ENCODE results near the gene FAM83G. TPM values are rescaled to one million over a fixed set of nuclear protein-coding genes. Genes with fewer than 3 reads are reported as not detected.
A peak's percentile ranks its signal among the peaks of the same experiment; 100 is the strongest.

FAM83G gene
- total and polyA plus RNA-seq, 5 donors from 2014 or later, result 3.7 to 10.7 (median 5.9) TPM

DNA sequence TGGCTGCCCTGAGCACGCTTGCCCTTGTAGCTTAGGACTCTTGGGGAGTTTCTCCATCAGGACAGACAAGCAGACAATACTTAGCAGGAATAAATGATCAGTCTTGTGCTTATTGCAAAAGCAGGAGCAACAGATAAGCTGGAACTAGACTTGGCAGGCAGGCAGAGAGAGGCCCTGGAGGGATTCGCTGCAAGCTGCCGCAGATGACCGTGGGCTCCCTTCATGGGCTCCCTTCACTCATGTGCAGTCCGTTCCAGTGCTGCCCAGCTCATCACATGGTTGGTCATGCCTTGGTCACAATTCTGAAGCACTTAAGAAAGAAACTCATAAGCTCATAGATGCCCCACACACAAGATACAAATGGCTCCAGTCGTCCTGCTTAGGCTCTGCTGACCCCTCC is 55.0 kb downstream of the FAM83G start:
- H3K36me3 Mint-ChIP-seq, result no peaks in the 10 kb centered on the region

DNA sequence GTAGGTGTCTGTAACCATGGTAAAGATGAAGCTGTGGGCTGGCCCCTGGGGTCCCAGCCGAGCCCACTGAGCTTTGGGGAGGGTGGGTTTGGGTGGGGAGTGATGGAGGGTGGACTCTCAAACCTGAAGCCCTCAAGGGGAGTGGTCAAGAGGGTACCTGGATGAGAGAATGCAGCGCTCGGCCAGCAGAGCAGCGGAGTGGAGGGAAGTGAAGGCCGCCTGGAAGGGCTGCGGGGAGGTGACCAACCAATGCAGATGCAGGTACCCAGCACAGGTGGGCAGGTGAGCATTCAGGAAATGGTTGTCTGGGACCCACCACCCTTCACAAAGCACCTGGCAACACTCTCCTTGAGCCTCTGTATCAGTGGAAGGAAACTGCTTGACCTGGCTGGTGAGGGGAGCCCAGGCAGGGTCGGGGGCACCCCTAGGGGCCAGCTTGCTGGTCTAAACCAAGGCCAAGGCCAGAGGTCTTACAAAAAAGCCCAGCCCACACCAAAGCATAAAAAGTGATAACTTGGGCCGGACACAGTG is 56.0 kb downstream of the FAM83G start:
- H3K36me3 ChIP-seq (ENCODE audit: control insufficient read depth, insufficient read depth, low read length), result no peaks in the 10 kb centered on the region
- no peak overlapping the region for H3K27ac ChIP-seq (ENCODE audit: insufficient read depth, low read length, poor library complexity, severe bottlenecking)
- H3K9me3 Mint-ChIP-seq, result no peaks in the 10 kb centered on the region
- no peaks in the 10 kb centered on the region for H3K27me3 ChIP-seq (ENCODE audit: control insufficient read depth, insufficient read depth, low read length)
- no peaks in the 10 kb centered on the region for H3K36me3 Mint-ChIP-seq
- ATAC-seq (ENCODE audit: low read depth in 2 of 2), result no peak
- no peaks in the 10 kb centered on the region for H3K9me3 ChIP-seq (ENCODE audit: control insufficient read depth in 2 of 2, low read length in 2 of 2)
- H3K4me1 Mint-ChIP-seq, result peaks cover 6 to 32% (median 8%) of the 10 kb centered on the region in 4 donors
- peaks cover 10% of the 10 kb centered on the region for H3K27me3 Mint-ChIP-seq
- no peak overlapping the region for H3K4me3 Mint-ChIP-seq
- no peak overlapping the region for H3K4me3 ChIP-seq (ENCODE audit: low read depth, low read length)
- no peaks in the 10 kb centered on the region for H3K4me1 ChIP-seq (ENCODE audit: control insufficient read depth, insufficient read depth, low read length, poor library complexity, severe bottlenecking)
- H3K27ac Mint-ChIP-seq, result no peak overlapping the region
- DNase-seq, result no peak

More for the DNA sequence above, 55.0 kb downstream of the FAM83G start:
- Mint-ChIP-seq H3K27ac (peak overlapping the region in 1 of 3 donors; percentile 17), H3K4me3 (no peak overlapping the region), H3K9me3 (no peaks in the 10 kb centered on the region), H3K4me1 (peaks cover 7 to 42% (median 14%) of the 10 kb centered on the region in 4 donors), H3K27me3 (peaks cover 10% of the 10 kb centered on the region)
- DNase-seq, result no peak
- no peak overlapping the region for H3K4me3 ChIP-seq (ENCODE audit: low read depth, low read length)
- ATAC-seq (ENCODE audit: low read depth in 2 of 2), result no peak
- H3K36me3 ChIP-seq (ENCODE audit: control insufficient read depth, insufficient read depth, low read length), result no peaks in the 10 kb centered on the region
- no peak overlapping the region for H3K27ac ChIP-seq (ENCODE audit: insufficient read depth, low read length, poor library complexity, severe bottlenecking)
- peaks cover 3% of the 10 kb centered on the region for H3K4me1 ChIP-seq (ENCODE audit: control insufficient read depth, insufficient read depth, low read length, poor library complexity, severe bottlenecking)
- H3K27me3 ChIP-seq (ENCODE audit: control insufficient read depth, insufficient read depth, low read length), result no peaks in the 10 kb centered on the region
- H3K9me3 ChIP-seq (ENCODE audit: control insufficient read depth in 2 of 2, low read length in 2 of 2), result no peaks in the 10 kb centered on the region

DNA sequence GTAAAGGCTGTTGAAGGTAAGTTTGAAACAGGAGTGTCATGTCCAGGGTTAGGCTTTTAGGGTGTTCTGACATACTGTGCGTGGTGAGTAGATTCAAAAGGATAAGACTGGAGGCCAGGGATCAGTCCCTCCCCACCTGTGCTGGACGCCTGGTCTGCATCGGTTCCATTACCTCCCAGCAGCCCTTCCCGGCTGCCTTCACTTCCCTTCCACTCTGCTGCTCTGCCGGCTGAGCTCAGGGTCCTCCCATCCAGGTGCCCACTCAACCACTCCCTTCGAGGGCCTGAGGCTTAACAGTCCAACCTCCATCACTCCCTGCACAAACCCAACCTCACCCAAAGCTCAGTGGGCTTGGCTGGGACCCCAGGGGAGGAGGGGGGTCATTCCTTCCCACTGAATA is 56.7 kb downstream of the FAM83G start:
- Histone ChIP-seq H3K4me3 (ENCODE audit: low read depth, low read length) (no peak overlapping the region), H3K27ac (ENCODE audit: insufficient read depth, low read length, poor library complexity, severe bottlenecking) (no peak overlapping the region), H3K36me3 (ENCODE audit: control insufficient read depth, insufficient read depth, low read length) (no peaks in the 10 kb centered on the region), H3K4me1 (ENCODE audit: control insufficient read depth, insufficient read depth, low read length, poor library complexity, severe bottlenecking) (no peaks in the 10 kb centered on the region), H3K27me3 (ENCODE audit: control insufficient read depth, insufficient read depth, low read length) (no peaks in the 10 kb centered on the region), H3K9me3 (ENCODE audit: control insufficient read depth in 2 of 2, low read length in 2 of 2) (no peaks in the 10 kb centered on the region)
- H3K27me3 Mint-ChIP-seq, result peaks cover 10% of the 10 kb centered on the region
- peaks cover 6 to 28% (median 8%) of the 10 kb centered on the region in 4 donors for H3K4me1 Mint-ChIP-seq
- DNase-seq (no peak), ATAC-seq (ENCODE audit: low read depth in 2 of 2) (no peak)
- H3K36me3 Mint-ChIP-seq, result no peaks in the 10 kb centered on the region
- peak overlapping the region in 1 of 3 donors; percentile 78 for H3K27ac Mint-ChIP-seq
- no peaks in the 10 kb centered on the region for H3K9me3 Mint-ChIP-seq
- no peak overlapping the region for H3K4me3 Mint-ChIP-seq

DNA sequence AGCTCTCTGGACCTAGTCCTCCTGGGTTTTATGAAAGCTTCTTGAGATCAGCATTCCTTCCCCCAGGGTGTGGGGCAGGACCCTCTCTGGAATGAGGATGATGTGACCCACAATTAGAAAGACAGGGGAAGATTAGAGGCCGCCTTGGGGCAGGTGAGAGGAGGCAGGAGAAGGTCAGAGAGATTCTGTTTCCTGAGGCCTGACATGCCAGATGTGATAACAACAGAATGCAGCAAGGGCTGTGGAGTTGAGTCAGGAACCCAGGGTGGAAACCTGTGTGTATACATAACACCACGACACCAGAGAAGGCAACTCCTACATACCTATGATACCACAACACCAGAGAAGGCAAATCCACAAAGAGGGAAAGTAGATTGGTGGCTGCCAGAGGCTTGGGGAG is 58.0 kb downstream of the FAM83G start:
- no peaks in the 10 kb centered on the region for H3K9me3 ChIP-seq (ENCODE audit: control insufficient read depth in 2 of 2, low read length in 2 of 2)
- no peak overlapping the region for H3K4me3 ChIP-seq (ENCODE audit: low read depth, low read length)
- H3K4me1 Mint-ChIP-seq, result peaks cover 6 to 23% (median 8%) of the 10 kb centered on the region in 4 donors
- H3K27me3 Mint-ChIP-seq, result peaks cover 21% of the 10 kb centered on the region
- ATAC-seq (ENCODE audit: low read depth in 2 of 2), result no peak
- no peak for DNase-seq
- no peak overlapping the region for H3K4me3 Mint-ChIP-seq
- H3K36me3 ChIP-seq (ENCODE audit: control insufficient read depth, insufficient read depth, low read length), result no peaks in the 10 kb centered on the region
- H3K9me3 Mint-ChIP-seq, result no peaks in the 10 kb centered on the region
- H3K4me1 ChIP-seq (ENCODE audit: control insufficient read depth, insufficient read depth, low read length, poor library complexity, severe bottlenecking), result no peaks in the 10 kb centered on the region
- no peak overlapping the region for H3K27ac ChIP-seq (ENCODE audit: insufficient read depth, low read length, poor library complexity, severe bottlenecking)
- no peaks in the 10 kb centered on the region for H3K36me3 Mint-ChIP-seq
- no peaks in the 10 kb centered on the region for H3K27me3 ChIP-seq (ENCODE audit: control insufficient read depth, insufficient read depth, low read length)
- peak overlapping the region in 1 of 3 donors; percentile 52 for H3K27ac Mint-ChIP-seq

DNA sequence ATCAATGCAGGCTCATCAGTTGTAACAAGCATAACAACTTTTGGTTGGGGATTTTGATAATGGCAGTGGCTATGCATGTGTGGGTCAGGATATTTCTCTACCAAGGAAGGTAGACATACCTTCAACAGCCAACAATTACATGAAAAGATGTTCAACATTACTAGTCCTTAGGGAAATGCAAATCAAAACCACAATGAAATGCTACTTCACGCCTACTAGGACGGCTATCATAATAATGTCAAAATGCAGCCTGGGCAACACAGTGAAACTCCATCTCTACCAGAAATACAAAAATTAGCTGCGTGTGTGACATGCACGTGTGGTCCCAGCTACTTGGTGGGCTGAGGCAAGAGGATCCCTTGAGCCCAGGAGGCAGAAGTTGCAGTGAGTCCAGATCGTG is 59.9 kb downstream of the FAM83G start:
- Histone ChIP-seq H3K4me3 (ENCODE audit: low read depth, low read length) (no peak overlapping the region), H3K4me1 (ENCODE audit: control insufficient read depth, insufficient read depth, low read length, poor library complexity, severe bottlenecking) (no peaks in the 10 kb centered on the region), H3K27ac (ENCODE audit: insufficient read depth, low read length, poor library complexity, severe bottlenecking) (no peak overlapping the region), H3K36me3 (ENCODE audit: control insufficient read depth, insufficient read depth, low read length) (no peaks in the 10 kb centered on the region), H3K9me3 (ENCODE audit: control insufficient read depth in 2 of 2, low read length in 2 of 2) (no peaks in the 10 kb centered on the region), H3K27me3 (ENCODE audit: control insufficient read depth, insufficient read depth, low read length) (no peaks in the 10 kb centered on the region)
- ATAC-seq (ENCODE audit: low read depth in 2 of 2) (no peak), DNase-seq (no peak)
- Mint-ChIP-seq H3K4me3 (no peak overlapping the region), H3K9me3 (no peaks in the 10 kb centered on the region), H3K4me1 (peaks cover 5 to 18% (median 9%) of the 10 kb centered on the region in 4 donors), H3K27me3 (peaks cover 26% of the 10 kb centered on the region), H3K36me3 (no peaks in the 10 kb centered on the region), H3K27ac (peak overlapping the region in 2 of 3 donors; percentile 20 to 42)

DNA sequence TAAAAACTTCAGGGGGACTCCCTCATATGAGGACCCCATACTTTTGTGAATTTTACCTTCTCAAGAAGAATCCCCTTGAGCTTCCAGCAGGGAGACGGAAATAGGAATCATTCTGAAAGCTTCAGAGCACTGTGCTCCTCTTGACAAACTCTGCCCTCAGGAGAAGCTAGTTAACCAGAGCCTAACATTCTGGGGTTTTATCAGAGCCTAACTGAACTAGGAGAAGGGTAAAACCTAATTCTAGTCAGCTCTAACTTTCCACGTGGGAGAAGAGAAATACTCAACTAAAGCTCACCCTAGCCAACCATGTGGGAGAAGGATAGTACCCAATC is 65.9 kb downstream of the FAM83G start:
- no peaks in the 10 kb centered on the region for H3K36me3 ChIP-seq (ENCODE audit: control insufficient read depth, insufficient read depth, low read length)
- H3K4me1 Mint-ChIP-seq, result peaks cover 0 to 8% (median 1%) of the 10 kb centered on the region in 4 donors
- no peaks in the 10 kb centered on the region for H3K9me3 Mint-ChIP-seq
- ATAC-seq (ENCODE audit: low read depth in 2 of 2) (no peak), DNase-seq (no peak)
- H3K4me3 Mint-ChIP-seq, result no peak overlapping the region
- H3K36me3 Mint-ChIP-seq, result no peaks in the 10 kb centered on the region
- H3K9me3 ChIP-seq (ENCODE audit: control insufficient read depth in 2 of 2, low read length in 2 of 2), result no peaks in the 10 kb centered on the region
- H3K4me3 ChIP-seq (ENCODE audit: low read depth, low read length), result no peak overlapping the region
- no peak overlapping the region for H3K27ac ChIP-seq (ENCODE audit: insufficient read depth, low read length, poor library complexity, severe bottlenecking)
- H3K27me3 Mint-ChIP-seq, result peaks cover 25% of the 10 kb centered on the region
- H3K27me3 ChIP-seq (ENCODE audit: control insufficient read depth, insufficient read depth, low read length), result no peaks in the 10 kb centered on the region
- no peaks in the 10 kb centered on the region for H3K4me1 ChIP-seq (ENCODE audit: control insufficient read depth, insufficient read depth, low read length, poor library complexity, severe bottlenecking)
- H3K27ac Mint-ChIP-seq, result peak overlapping the region in 1 of 3 donors; percentile 36

DNA sequence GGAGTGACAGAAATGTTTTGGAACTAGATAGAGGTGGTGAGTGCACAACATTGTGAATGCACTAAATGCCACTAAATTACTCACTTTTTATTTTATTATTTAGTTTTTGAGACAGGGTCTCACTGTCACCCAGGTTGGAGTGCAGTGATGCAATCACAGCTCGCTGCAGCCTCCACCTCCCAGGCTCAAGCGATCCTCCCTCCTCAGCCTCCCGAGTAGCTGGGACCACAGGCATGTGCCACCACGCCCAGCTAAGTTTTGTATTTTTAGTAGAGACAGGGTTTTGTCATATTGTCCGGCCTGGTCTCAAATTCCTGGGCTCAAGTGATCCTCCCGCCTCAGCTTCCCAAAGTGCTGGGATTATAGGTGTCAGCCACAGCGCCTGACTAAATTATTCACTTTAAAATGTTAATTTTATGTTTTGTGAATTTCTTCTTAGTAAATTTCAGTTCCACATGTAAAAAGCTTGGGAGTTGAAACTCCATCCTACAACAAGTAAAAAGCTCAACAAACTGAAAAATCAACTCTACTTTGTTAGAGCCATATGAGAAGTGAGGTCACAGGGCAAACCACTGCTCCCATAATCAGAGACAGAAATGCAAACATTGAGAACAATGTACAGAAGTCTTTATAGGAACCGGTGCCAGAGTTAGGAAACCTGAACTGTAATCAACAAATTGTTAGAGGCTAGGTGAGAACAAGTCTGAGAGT is 66.4 kb downstream of the FAM83G start:
- H3K4me1 Mint-ChIP-seq, result peaks cover under 1 to 8% (median 5%) of the 10 kb centered on the region in 4 donors
- Histone ChIP-seq H3K4me3 (ENCODE audit: low read depth, low read length) (no peak overlapping the region), H3K36me3 (ENCODE audit: control insufficient read depth, insufficient read depth, low read length) (no peaks in the 10 kb centered on the region), H3K4me1 (ENCODE audit: control insufficient read depth, insufficient read depth, low read length, poor library complexity, severe bottlenecking) (no peaks in the 10 kb centered on the region), H3K9me3 (ENCODE audit: control insufficient read depth in 2 of 2, low read length in 2 of 2) (no peaks in the 10 kb centered on the region), H3K27me3 (ENCODE audit: control insufficient read depth, insufficient read depth, low read length) (no peaks in the 10 kb centered on the region), H3K27ac (ENCODE audit: insufficient read depth, low read length, poor library complexity, severe bottlenecking) (no peak overlapping the region)
- DNase-seq (no peak), ATAC-seq (ENCODE audit: low read depth in 2 of 2) (no peak)
- peak overlapping the region in 1 of 3 donors; percentile 26 for H3K27ac Mint-ChIP-seq
- peaks cover 29% of the 10 kb centered on the region for H3K27me3 Mint-ChIP-seq
- no peaks in the 10 kb centered on the region for H3K9me3 Mint-ChIP-seq
- H3K36me3 Mint-ChIP-seq, result no peaks in the 10 kb centered on the region
- H3K4me3 Mint-ChIP-seq, result no peak overlapping the region

All from CD4-positive, CD25-positive, alpha-beta regulatory T cell (primary cell).